ENCODE results near the gene IRF6. TPM values are rescaled to one million over a fixed set of nuclear protein-coding genes. Genes with fewer than 3 reads are reported as not detected.

IRF6 gene
- total RNA-seq, 2 experiments from 2014 or later, result not detected

DNA sequence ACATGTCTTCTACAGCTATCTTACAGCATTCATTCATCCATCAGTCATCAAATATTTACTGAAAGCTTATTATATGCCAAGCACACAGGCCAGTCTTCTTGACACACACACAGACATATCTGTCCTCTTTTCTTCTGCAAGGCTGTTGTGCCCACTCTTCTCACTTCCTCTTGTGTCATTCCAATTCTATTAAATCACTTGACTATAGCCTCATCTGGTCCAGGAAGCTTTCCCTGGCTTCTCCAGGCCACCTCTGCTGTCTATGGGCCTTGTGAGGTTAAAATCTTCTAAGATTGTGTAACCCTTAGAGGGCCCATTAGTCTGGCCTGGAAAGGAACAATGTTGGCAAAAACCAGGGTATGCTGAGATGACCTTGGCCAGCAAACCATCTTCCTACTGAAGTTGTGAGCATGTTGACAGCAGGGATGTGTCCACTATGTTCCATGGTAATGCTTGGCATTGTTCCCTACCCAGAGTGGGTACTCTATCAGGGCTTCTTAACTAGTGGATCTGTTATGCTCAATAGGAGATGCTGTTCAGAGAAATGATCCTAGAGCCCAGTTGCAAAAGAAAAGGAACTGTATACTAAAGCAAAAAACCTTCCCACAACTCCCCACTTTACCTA lies 44.8 kb downstream of the IRF6 start:
- H3K4me1 ChIP-seq (ENCODE audit: insufficient read depth, low read length, poor library complexity, severe bottlenecking), result peaks cover 18% of the 10 kb centered on the region
- no peaks in the 10 kb centered on the region for H3K9me3 ChIP-seq (ENCODE audit: low read length)
- H3K27ac ChIP-seq (ENCODE audit: low read depth, low read length, poor library complexity, severe bottlenecking), result no peak overlapping the region
- H4K20me1 ChIP-seq (ENCODE audit: insufficient read depth, low read length), result no peaks in the 10 kb centered on the region
- CTCF ChIA-PET (ENCODE audit: unreplicated experiment), result no interaction called here
- TF ChIP-seq EZH2phosphoT487 (IDR thresholded peaks at IDR 0.05; ENCODE audit: borderline replicate concordance, low read depth, low read length), result no peak
- TF ChIP-seq CTCF (conservative IDR thresholded peaks at IDR 0.05; ENCODE audit: low read length), result no peak
- intact Hi-C loops (cut with micrococcal nuclease; ENCODE audit: unreplicated experiment), result no loop called here
- H3K36me3 ChIP-seq (ENCODE audit: insufficient read depth, low read length), result peaks cover 53% of the 10 kb centered on the region
- no peak overlapping the region for H3K4me2 ChIP-seq (ENCODE audit: low read length)
- H3K79me2 ChIP-seq (ENCODE audit: insufficient read depth, low read depth, low read length), result peaks cover 9% of the 10 kb centered on the region; the same call in 1 of the 2 replicates
- no peaks in the 10 kb centered on the region for H3K9me2 ChIP-seq (ENCODE audit: insufficient read depth, low read length)
- H2AFZ ChIP-seq (ENCODE audit: low read length), result no peak overlapping the region
- no TSS peak for BruUV-seq (replicated peaks)
- no peak overlapping the region for H3K4me3 ChIP-seq (ENCODE audit: low read depth, low read length, poor library complexity, severe bottlenecking)
- DNase-seq (ENCODE audit: low spot score), result no peak
- POLR2A ChIA-PET, result interaction anchor here (1.3 to 1.4 kb wide), 2 partner anchors 14 to 22 kb away, joined by 3 to 7 read pairs; no protein-coding TSS in a partner anchor

DNA sequence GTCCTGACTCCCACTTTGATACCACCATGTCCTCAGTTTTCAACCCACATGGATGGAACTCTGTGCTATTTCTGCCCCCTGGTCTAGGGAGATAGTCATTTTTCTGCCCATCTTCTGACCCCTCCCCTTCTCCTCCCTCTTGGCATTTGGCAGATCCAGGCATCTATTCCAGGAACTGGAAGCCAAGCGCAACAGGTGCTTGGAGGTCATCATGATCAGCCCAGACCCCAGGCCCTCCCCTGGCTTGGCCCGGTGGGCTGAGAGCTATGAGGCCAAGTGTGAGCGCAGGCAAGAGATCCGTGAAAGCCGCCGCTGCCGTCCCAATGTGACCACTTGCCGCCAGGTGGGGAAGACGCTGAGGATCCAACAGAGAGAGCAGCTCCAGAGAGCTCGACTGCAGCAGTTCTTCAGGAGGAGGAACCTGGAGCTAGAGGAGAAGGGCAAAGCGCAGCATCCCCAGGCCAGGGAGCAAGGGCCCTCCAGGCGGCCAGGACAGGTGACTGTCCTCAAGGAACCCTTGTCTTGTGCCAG lies 46.0 kb downstream of the IRF6 start:
- TF ChIP-seq EZH2phosphoT487 (IDR thresholded peaks at IDR 0.05; ENCODE audit: borderline replicate concordance, low read depth, low read length) (no peak), CTCF (conservative IDR thresholded peaks at IDR 0.05; ENCODE audit: low read length) (no peak)
- no peak overlapping the region for H3K4me2 ChIP-seq (ENCODE audit: low read length)
- POLR2A ChIA-PET, result interaction anchor here (1.3 to 6.1 kb wide), 3 partner anchors 7 to 24 kb away, joined by 3 to 50 read pairs (median 7); no protein-coding TSS in a partner anchor
- no TSS peak for BruUV-seq (replicated peaks)
- CTCF ChIA-PET (ENCODE audit: unreplicated experiment), result no interaction called here
- no peaks in the 10 kb centered on the region for H3K9me2 ChIP-seq (ENCODE audit: insufficient read depth, low read length)
- DNase-seq (ENCODE audit: low spot score), result no peak
- H3K27ac ChIP-seq (ENCODE audit: low read depth, low read length, poor library complexity, severe bottlenecking), result no peak overlapping the region
- no peak overlapping the region for H3K4me3 ChIP-seq (ENCODE audit: low read depth, low read length, poor library complexity, severe bottlenecking)
- H3K9me3 ChIP-seq (ENCODE audit: low read length), result no peaks in the 10 kb centered on the region
- no peaks in the 10 kb centered on the region for H4K20me1 ChIP-seq (ENCODE audit: insufficient read depth, low read length)
- intact Hi-C loops (cut with micrococcal nuclease; ENCODE audit: unreplicated experiment), result loop anchor here (10.0 kb wide), 1 partner anchor 575 kb away; no protein-coding TSS in a partner anchor
- peaks cover 29% of the 10 kb centered on the region for H3K4me1 ChIP-seq (ENCODE audit: insufficient read depth, low read length, poor library complexity, severe bottlenecking)
- H3K36me3 ChIP-seq (ENCODE audit: insufficient read depth, low read length), result peaks cover 52% of the 10 kb centered on the region
- no peak overlapping the region for H2AFZ ChIP-seq (ENCODE audit: low read length)
- H3K79me2 ChIP-seq (ENCODE audit: insufficient read depth, low read depth, low read length), result peaks cover 9% of the 10 kb centered on the region; the same call in 1 of the 2 replicates

DNA sequence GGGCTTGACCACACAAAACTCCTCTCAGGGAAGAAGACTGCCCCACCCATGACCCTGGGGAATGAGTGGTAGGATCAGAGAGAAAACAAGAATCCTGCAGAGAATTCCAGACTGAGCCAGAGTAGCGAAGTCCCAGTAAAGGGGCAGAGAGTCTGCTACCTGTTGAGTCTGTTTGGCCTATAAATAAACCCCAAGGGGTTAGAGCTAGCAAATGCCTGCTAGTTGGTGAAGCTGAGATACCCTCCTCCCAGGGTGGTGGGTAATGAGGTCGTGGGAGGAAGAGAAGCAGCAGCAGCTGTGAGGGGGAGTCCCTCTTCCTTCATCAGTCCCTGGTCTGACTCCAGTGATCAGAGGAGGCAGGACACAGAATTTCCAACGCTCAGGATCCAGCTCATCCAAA lies 47.5 kb downstream of the IRF6 start:
- peaks cover 43% of the 10 kb centered on the region for H3K36me3 ChIP-seq (ENCODE audit: insufficient read depth, low read length)
- BruUV-seq (replicated peaks), result no TSS peak
- CTCF ChIA-PET (ENCODE audit: unreplicated experiment), result no interaction called here
- intact Hi-C loops (cut with micrococcal nuclease; ENCODE audit: unreplicated experiment), result loop anchor here (10.0 kb wide), 1 partner anchor 576 kb away; no protein-coding TSS in a partner anchor
- no peak overlapping the region for H3K4me3 ChIP-seq (ENCODE audit: low read depth, low read length, poor library complexity, severe bottlenecking)
- H3K9me2 ChIP-seq (ENCODE audit: insufficient read depth, low read length), result no peaks in the 10 kb centered on the region
- H3K79me2 ChIP-seq (ENCODE audit: insufficient read depth, low read depth, low read length), result peaks cover 9% of the 10 kb centered on the region; the same call in 1 of the 2 replicates
- no peak for TF ChIP-seq EZH2phosphoT487 (IDR thresholded peaks at IDR 0.05; ENCODE audit: borderline replicate concordance, low read depth, low read length)
- TF ChIP-seq CTCF (conservative IDR thresholded peaks at IDR 0.05; ENCODE audit: low read length), result no peak
- POLR2A ChIA-PET, result interaction anchor here (3.3 to 6.1 kb wide), 2 partner anchors 9 to 15 kb away, joined by 24 to 50 read pairs; no protein-coding TSS in a partner anchor
- DNase-seq (ENCODE audit: low spot score), result no peak
- peaks cover 29% of the 10 kb centered on the region for H3K4me1 ChIP-seq (ENCODE audit: insufficient read depth, low read length, poor library complexity, severe bottlenecking)
- H3K27ac ChIP-seq (ENCODE audit: low read depth, low read length, poor library complexity, severe bottlenecking), result no peak overlapping the region
- no peak overlapping the region for H2AFZ ChIP-seq (ENCODE audit: low read length)
- peak overlapping the region; percentile 75; the same call in 1 of the 2 replicates for H3K4me2 ChIP-seq (ENCODE audit: low read length)
- H4K20me1 ChIP-seq (ENCODE audit: insufficient read depth, low read length), result no peaks in the 10 kb centered on the region
- H3K9me3 ChIP-seq (ENCODE audit: low read length), result no peaks in the 10 kb centered on the region

Data from OCI-LY7 (cell line).